HG02642 (cell line): Measurements from ENCODE around the gene GNA12.
"Not testable (repeated sequence)": the region's sequence is repeated elsewhere in the genome, so short reads cannot be mapped to it uniquely, and the experiment has no call there.

Source experiments
- ATAC-seq: cut with Tn5 transposase; IDR thresholded peaks from one replicate; pipeline ENCODE4 v1.9.1; 2021; ENCODE audit warnings: mild to moderate bottlenecking; ENCODE audit not compliant: unreplicated experiment, poor library complexity

The GNA12 gene

GRCh38 chr7:2758673-2759616 lies 85.2 kb downstream of the GNA12 start:
- no peak for ATAC-seq

GRCh38 chr7:2757904-2758672 lies 86.0 kb downstream of the GNA12 start:
- ATAC-seq = peak; percentile 74

GRCh38 chr7:2757361-2757903 lies 86.7 kb downstream of the GNA12 start:
- ATAC-seq = peak; percentile 7

GRCh38 chr7:2755531-2755930 lies 88.6 kb downstream of the GNA12 start:
- no peak for ATAC-seq

GRCh38 chr7:2754912-2755311 lies 89.2 kb downstream of the GNA12 start:
- no peak for ATAC-seq

- ATAC-seq = no peak
Observed at GRCh38 chr7:2754086-2754485, 90.0 kb downstream of the GNA12 start.

- ATAC-seq = no peak
Observed at GRCh38 chr7:2753148-2753547, 91.0 kb downstream of the GNA12 start.

GRCh38 chr7:2751086-2751485 lies 93.0 kb downstream of the GNA12 start:
- ATAC-seq = no peak

- no peak for ATAC-seq
Observed at GRCh38 chr7:2750004-2750407, 94.1 kb downstream of the GNA12 start.

- ATAC-seq = not testable (repeated sequence)
Observed at GRCh38 chr7:2748684-2749083, 95.4 kb downstream of the GNA12 start.

GRCh38 chr7:2743523-2744185 lies 100.5 kb downstream of the GNA12 start:
- not testable (repeated sequence) for ATAC-seq

GRCh38 chr7:2738766-2739549 lies 105.2 kb downstream of the GNA12 start:
- no peak for ATAC-seq

GRCh38 chr7:2737771-2738540 lies 106.2 kb downstream of the GNA12 start:
- ATAC-seq = no peak

GRCh38 chr7:2737005-2737743 lies 106.9 kb downstream of the GNA12 start:
- ATAC-seq = not testable (repeated sequence)

GRCh38 chr7:2736411-2736914 lies 107.6 kb downstream of the GNA12 start:
- no peak for ATAC-seq

GRCh38 chr7:2735744-2736143 lies 108.4 kb downstream of the GNA12 start:
- no peak for ATAC-seq

GRCh38 chr7:2734751-2735571 lies 109.1 kb downstream of the GNA12 start:
- no peak for ATAC-seq
